HG03457 (cell line): ENCODE data around the gene UBE2O.

Experiments
- ATAC-seq: cut with Tn5 transposase; IDR thresholded peaks from one replicate; pipeline ENCODE4 v1.9.1; 2021; ENCODE audit warnings: moderate number of reproducible peaks; ENCODE audit not compliant: unreplicated experiment

UBE2O gene

GRCh38 chr17:76419576-76420260, 33.2 kb downstream of the UBE2O start:
- ATAC-seq, result no peak

- ATAC-seq, result no peak
Observed at GRCh38 chr17:76417499-76418143, 35.3 kb downstream of the UBE2O start.

GRCh38 chr17:76416899-76417298, 36.1 kb downstream of the UBE2O start:
- no peak for ATAC-seq

GRCh38 chr17:76416457-76416856, 36.5 kb downstream of the UBE2O start:
- ATAC-seq, result no peak

- ATAC-seq, result no peak
Observed at GRCh38 chr17:76415786-76416185, 37.2 kb downstream of the UBE2O start.

- ATAC-seq, result no peak
Observed at GRCh38 chr17:76414334-76415295, 38.3 kb downstream of the UBE2O start.

- ATAC-seq, result no peak
Observed at GRCh38 chr17:76411247-76411646, 41.7 kb downstream of the UBE2O start.

- no peak for ATAC-seq
Observed at GRCh38 chr17:76410328-76410965, 42.5 kb downstream of the UBE2O start.

- no peak for ATAC-seq
Observed at GRCh38 chr17:76408037-76408849, 44.7 kb downstream of the UBE2O start.

GRCh38 chr17:76407509-76407908, 45.4 kb downstream of the UBE2O start:
- no peak for ATAC-seq

- no peak for ATAC-seq
Observed at GRCh38 chr17:76405967-76406647, 46.8 kb downstream of the UBE2O start.

GRCh38 chr17:76405607-76405966, 47.4 kb downstream of the UBE2O start:
- no peak for ATAC-seq

GRCh38 chr17:76404976-76405563, 47.9 kb downstream of the UBE2O start:
- ATAC-seq, result no peak

- ATAC-seq, result no peak
Observed at GRCh38 chr17:76404256-76404655, 48.7 kb downstream of the UBE2O start.

GRCh38 chr17:76402711-76403110, 50.2 kb downstream of the UBE2O start:
- ATAC-seq, result no peak

- no peak for ATAC-seq
Observed at GRCh38 chr17:76399175-76400172, 53.5 kb downstream of the UBE2O start.

GRCh38 chr17:76398523-76399174, 54.3 kb downstream of the UBE2O start:
- no peak for ATAC-seq
